Midbrain (tissue), 1 donor: ENCODE measurements around the gene CALY.
A peak's percentile ranks its signal among the peaks of the same experiment; 100 is the strongest.

Experiments used
- DNase-seq: peaks from one replicate; lab custom pipeline; 2025; lab: John Stamatoyannopoulos, UW

CALY gene

DNA sequence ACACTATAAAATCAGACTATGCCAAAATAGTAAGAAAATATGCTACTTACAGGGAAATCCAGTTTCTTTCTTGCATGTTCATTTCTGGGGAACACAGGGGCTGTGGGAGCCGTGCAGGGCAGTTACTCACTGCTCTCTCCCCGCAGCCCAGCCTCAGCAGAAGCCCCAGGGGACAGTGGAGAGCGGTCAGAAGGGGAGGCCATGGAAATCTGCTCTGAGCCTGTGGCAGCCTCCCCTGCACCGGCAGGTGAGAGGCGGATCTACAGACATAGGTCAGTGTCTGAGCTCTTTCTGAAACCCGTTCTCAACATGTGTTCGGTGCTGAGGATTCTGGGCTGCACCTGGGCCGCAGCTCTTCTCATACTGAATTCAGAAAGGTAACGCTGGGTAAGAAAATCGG, 25.1 kb downstream of the CALY start:
- DNase-seq = no peak

DNA sequence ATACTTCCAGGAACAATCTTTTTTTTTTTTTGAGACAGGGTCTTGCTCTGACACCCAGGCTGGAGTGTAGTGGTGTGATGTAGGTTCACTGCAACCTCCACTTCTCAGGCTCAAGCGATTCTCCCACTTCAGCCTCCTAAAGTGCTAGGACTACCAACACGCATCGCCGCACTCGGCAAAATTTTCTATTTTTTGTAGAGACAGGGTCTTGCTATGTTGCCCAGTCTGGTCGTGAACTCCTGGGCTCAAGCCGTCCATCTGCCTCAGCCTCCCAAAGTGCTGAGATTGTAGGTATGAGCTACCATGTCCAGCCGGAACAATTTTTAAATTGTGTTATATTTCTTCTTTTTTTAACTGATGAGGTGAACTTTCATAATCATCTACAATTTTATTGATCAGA, 25.9 kb downstream of the CALY start:
- no peak for DNase-seq

DNA sequence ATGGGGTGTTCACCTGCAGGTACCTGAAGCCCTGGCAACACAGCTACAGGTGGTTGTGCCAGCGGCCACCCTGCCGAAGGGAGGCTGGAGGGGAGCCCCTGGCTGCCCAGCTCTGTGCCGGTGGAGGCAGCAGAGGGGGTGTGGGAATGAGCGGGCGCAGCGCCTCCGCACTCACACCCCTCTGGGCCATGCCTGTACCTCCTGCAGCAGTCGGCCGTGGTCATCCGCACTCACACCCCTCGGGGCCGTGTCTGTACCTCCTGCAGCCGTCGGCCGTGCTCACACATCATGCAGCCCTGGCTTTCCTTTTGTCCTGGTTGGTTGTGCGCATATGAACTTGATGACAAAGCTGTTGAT, 26.3 kb downstream of the CALY start:
- DNase-seq = no peak

DNA sequence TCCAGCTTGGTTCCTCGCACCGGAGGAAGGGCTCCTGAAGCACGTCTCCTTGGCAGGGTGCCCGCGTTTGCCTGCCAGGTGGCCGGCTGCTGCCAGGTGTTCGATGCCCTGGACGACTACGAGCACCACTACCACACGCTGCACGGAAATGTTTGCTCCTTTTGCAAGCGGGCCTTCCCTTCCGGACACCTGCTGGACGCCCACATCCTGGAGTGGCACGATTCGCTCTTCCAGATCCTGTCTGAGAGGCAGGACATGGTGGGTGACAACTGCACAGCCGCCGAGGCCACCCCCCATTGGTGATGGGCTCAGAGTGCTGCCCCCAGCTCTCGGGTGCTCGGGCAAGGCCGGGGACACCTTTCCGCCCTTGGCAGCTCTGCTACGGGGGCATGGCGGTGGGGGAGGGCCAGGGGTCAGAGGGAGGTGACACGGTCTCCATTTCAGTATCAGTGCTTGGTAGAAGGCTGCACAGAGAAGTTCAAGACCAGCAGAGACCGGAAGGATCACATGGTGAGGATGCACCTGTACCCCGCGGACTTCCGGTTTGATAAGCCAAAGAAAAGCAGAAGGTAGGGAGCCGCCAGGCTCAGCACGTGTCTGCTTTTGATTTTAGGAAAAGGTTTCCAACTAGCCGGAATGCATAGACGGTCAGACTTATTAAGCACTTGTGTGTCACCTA, 26.8 kb downstream of the CALY start:
- DNase-seq = no peak

DNA sequence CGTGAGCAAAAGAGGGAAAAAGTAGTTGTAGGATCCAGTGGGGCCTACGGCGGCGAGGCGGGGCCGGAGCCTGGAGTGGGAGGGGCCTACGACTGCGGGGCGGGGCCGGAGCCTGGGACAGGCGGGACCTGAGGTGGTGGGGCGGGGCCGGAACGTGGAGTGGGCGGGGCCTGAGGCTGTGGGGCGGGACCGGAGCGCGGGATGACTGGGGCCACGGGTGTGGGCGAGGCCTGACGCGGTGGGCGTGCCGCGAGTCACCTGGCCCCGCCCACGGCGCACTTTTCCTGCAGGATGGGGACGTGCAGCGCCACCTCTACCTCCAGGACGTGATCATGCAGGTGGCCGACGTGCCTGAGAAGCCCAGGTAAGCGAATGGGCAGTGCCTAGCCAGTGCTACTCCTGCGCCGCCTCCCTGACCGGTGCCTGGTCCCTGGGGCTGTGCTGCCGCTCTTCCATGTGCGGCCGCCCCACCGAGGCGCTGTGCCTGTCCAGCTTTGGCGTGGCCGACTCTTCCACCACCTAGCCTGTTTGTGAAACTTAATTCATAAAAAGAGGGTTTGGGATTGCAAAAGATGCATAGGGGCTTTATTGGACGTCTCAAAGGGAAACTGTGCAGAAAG, 27.5 kb downstream of the CALY start:
- DNase-seq = peak; percentile 88

DNA sequence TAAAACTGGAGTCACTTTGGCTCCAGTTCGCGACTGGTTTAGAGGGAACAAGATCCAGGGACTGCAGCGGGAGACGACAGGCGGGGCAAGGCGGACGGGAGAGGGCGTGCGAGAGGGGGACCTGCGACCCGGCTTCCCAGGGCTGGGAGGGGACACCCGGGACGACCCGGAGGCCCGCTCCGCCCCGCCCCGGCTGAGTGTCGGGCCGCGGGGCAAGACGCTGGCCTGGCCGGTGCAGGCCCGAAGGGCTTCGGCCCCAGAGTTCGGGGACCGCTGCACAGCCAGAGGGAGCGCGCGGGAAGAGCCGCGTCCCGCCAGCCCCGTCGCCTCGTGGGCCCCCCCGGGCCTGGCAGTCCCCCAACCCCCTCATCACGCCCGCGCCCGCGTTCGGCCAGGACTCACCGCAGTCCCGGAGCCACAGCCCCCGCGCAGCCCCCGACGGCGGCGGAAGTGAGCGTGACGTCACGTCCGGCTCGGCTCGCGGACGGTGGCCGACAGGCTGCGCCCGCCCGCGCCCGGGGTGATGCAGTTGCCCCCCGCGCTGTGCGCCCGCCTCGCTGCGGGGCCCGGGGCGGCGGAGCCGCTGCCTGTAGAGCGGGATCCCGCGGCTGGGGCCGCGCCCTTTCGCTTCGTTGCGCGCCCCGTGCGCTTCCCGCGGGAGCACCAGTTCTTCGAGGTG, 28.1 kb downstream of the CALY start, which contains the start of the genes TUBGCP2 and ZNF511:
Gene TUBGCP2, minus strand, starts transcription at position 452 of the 679 bp plus-strand sequence. CDS start 5,931 bp downstream, outside the sequence.
Gene ZNF511, plus strand, starts transcription at position 494 of the 679 bp plus-strand sequence. Its CDS starts 30 bp downstream, at position 524.
- DNase-seq = peak; percentile 88

DNA sequence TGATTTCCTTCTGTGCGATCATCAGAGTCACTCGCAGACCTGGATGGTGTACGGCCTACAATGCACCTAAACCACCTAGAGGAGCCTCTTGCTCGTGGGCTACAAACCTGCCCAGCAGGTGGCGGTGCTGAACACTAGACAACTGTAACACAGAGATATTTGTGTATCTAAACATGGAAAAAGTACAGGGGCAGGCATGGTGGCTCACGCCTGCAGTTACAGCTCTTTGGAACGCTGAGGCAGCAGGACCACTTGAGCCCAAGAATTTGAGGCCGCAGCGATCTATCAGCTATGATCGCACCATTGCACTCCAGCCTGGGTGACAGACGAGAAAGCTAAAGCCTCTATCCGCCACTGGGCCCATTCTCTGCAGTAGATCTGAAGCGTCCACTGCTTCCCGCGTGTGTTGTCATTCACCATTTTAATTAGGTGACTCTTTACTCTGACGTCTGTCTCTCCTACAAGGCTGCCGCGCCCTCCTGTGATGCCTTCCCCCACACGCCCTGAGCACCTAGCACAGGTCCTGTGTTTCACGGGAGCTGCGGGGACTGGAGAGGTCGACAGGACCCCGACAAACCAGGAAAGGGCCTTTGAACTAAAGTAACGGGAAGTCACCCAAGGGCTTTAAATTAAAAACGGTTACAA, 28.8 kb downstream of the CALY start:
- peak; percentile 6 for DNase-seq

DNA sequence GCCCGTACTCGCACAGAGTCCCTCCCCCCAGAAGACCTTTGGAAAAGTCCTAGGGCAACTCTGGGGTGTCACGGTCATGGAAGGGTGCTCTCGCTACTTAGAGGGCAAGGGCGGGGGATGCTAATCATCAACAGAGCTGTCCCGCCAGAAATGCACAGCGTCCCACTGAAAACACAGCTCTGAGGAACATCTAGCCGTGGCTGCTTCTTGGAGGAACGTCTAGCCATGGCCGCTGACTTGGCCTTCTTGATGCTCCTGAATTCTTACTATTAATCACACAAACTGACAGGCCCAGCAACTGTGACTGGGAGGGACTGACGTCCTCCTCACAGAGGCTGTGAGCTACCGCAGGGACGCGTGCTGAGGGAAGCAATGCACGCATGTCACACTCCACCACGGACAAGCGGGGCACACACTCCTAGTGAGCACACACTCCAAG, 29.7 kb downstream of the CALY start:
- no peak for DNase-seq

DNA sequence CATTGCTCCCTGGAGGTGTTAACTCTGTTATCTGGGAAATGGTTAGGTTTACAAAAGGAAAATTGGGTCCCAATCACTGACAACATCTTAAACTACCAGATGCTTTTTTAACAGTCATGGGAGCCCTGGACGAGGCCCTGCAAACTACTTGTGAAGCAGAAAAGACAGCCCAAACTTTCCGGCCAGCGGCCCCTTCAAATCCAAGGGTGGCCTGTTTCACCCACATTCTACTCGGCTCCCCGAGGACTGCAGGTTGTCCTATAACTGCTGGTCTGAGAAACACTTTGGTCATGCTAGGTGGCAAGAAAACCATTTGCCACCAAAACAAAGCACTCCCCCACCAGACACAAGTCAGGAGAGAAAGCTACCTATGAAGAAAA, 30.6 kb downstream of the CALY start:
- DNase-seq = no peak

DNA sequence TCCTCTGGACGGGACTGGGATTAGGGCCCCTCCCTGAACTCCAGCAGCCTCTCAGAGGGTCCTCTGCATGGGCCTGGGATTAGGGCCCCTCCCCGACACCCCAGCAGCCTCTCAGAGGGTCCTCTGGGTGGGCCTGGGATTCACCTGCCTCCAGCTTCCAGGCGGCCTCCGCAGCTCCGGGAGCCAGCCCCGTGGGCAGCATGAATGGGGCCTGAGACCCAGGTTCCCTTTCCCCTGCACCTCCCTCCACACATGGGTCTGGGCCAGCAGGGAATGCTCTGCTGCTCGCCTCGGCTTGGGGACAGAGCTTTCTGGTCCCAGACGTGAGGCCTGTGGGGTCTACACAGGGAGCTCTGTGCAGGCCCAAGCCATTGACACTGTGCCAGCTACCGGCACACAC, 33.5 kb downstream of the CALY start:
- DNase-seq = no peak

DNA sequence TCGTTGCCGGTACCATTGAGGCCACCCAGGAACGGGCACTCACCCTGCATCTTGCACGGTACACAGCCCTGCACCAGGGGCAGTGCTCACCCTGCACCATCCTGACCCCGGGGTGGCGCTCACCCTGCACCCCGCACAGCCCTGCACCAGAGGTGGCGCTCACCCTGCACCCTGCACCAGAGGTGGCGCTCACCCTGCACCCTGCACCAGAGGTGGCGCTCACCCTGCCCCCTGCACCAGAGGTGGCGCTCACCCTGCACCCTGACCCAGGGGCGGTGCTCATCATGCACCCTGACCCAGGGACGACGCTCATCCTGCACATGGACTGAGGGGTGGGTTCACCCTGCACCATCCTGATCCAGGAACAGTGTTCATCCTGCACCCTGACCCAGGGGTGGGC, 34.5 kb downstream of the CALY start:
- DNase-seq = no peak

DNA sequence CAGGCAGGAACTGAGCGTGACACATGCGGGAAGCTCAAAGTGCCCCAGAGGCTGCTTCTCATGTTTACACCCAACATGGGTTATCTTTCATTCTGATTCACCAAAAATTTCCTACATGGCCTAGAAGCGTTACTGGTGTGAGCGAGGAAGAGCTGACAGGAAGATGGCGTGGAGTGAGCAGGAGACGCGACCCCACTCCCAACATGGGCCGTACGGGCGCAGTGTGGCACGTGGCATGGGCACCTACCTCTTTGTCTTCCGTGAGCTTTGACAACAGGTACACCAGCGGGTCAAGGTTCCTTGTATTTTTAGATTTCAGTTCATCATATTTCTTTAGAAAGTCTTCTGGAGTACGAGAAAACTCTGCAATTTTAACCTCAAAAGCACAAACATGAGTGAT, 37.0 kb downstream of the CALY start:
- DNase-seq = no peak

DNA sequence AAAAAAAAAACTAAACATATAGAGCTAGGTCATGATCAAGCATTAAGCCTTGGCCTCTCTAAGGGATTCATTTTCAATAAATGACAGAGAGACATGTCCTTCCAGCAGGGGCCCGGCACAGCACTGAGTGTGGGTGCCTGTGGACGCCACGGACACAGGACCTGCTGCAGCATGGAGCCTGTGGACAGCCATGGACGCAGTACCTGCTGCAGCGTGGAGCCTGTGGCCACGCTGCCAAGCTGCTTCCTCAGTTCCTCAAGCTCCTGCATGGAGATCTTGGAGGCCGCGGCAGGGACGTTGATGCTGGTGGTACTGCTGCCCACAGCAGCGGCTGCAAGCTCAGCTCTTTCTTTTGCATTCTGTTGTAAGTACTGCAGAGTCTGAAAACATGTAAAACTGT, 37.5 kb downstream of the CALY start:
- DNase-seq = no peak

DNA sequence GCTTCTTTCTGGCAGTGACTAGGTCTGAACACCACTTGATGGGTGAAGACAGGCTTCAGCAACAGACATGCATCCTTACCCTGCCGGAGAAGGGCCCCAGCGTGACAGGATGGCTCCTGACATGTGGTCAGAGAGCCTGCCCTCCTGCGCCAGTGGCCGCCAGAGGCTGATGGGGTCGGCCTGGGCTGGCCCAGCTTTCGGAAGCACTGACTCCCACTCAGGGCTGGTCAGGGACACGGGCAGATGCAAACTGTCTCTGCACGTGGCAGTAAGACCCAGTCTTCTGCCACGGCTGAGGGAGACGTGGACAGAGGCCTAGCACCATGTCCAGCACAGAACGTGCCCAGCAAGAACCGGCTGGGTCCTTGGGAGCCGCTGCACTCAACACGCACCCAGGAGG, 38.2 kb downstream of the CALY start:
- DNase-seq = no peak

DNA sequence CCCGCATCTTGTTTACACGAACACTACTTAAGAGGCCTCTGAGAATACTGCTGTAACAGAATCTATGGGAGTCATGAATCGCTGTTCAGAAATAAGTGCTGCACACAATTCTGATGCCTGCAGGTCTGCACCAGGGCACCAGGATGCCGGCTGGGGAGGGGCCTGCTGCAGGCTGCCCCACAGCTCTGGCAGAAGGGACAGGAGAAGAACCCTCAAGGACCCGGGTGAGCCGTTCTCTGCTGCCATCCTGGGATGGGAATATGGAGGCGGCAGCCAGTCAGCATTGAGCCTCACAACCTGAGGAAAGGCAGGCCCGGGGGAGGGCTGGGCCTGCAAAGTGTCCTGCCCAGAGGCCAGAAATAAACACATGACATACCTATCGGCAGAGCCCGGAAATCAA, 39.2 kb downstream of the CALY start:
- no peak for DNase-seq

DNA sequence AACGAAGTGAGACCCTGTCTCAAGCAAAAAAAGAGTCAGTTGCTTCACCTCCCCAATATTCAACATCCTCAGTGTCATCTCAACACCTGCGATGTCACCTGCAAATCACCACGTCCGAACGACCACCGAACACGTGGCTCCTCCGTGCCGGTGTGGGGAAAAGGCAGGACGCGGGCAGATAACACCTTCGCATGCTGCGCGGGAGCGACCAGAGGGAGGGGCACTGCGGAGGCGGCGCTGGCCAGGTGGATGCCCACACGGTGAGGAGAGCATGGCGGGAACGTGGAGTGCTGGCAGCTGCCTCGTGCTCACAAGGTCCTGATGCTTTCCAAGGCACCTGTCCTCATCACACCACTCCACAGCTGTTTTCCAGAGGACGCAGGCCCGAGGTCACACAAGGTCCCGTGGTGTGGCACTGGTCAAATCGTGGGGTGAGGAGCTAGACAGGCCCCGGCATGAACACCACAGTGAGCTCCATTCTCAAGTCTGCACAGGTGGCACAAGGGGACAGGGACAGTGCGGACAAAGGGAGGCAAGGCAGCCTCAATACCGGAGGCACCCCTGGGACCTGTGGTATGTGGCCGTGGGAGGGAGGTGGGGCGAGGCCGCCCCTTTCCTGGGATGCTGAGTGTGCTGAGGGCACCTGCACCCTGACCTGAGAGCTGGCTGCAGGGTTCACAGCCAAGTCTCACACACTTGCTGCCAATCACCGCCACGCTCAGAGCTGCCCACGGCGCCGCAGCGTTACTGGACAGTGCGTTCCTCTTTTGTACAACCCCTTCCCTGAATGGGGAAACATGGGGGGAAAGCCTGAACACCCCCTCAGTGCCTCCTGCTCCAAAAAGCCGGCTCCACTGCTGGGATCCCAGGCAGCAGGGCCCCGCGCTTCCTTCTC, 41.0 kb downstream of the CALY start:
- DNase-seq = no peak

DNA sequence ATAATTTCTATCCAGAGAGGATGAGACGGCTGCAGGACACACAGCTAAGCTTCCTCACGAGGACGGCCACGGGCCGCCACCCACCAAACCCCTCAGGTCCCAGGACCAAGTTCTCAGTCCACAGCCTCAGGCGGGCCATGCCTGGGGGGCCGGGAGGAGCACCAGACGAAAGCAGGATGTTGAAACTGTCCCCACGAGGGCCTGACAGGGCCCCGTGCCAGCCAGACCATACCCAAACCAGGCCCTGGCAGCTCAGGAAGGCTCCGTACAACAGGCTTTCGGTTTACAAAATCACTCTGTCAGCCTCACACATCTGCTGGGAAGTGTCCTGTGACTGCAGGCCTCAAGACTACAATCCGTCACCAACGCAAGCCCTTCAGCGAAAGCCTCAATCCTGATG, 42.5 kb downstream of the CALY start:
- DNase-seq = no peak

DNA sequence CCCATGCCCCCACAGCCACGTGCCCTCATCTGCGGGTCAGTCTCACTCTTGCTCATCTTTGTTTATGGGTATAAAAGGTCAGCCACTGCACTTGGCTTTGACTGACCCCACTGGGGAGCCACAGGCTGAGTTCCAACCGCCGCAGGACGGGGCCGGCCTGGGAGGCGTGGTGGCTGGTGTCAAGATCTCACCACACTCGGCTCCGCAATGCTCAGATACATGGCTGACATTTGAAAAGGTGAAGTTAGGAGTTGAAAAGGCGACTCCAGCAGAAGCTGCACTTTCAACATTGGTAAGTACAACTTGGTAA, 42.9 kb downstream of the CALY start:
- DNase-seq = no peak

DNA sequence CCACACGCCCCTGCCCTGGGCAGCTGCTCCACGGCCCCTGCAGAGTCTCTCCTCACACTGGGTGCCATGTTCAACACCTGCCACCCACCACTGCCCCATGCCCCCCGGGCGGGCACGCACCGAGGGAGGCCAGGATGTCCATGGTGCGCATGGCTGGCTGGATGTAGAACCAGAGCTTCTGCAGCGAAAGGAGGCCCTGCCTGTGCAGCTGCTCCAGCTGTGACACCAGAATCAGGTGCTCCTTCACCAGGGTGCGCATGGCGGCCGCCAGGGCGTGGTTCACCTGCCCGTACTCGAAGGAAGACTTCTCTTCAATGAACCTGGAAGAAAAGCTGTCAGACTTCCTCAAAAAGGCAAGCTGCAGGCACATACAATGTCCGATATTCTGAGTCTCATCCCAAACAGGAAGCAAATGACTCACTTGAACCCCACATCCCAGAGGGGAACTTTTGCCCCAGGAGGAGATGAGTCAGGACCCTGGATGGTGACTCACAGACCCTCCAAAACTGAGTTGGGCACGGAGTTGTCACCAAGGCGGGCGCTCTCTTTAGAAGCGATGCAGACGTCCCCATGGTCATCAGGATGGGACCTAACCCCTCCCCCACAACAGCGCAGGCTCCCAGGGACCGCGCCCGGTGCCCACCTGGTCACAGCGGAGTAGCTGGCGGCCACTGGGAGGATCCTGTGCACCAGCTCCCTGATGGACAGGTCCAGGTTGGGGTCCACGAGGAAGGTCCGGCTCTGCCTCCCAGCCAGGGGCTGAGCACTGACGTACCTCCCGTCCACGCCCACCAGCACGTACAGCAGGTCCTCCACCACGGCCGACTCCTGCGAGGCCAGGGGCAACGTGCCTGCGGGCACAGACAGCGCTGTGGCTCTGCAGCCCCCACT, 43.5 kb downstream of the CALY start:
- DNase-seq = no peak

DNA sequence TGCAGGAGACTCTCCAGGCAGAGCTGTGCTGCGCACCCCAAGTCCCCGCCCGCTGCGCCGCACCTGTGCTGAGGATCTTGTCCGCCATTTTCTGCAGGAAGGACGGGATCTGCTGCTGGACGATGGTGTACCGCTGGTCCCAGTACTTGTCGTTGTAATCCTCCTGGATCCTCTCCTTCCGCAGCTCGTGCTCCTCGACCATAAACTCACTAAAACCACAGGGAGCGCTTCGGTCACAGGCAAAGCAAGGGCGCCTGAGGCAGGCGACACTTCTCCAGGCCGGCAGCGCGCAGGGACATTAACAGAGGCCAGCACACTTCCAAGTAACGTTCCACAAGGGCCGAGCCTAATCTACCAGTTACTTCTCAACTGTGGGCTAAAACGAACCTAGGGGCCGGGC, 46.9 kb downstream of the CALY start:
- DNase-seq = no peak
